ENCODE measurements around the gene RPL32.

The RPL32 gene

DNA sequence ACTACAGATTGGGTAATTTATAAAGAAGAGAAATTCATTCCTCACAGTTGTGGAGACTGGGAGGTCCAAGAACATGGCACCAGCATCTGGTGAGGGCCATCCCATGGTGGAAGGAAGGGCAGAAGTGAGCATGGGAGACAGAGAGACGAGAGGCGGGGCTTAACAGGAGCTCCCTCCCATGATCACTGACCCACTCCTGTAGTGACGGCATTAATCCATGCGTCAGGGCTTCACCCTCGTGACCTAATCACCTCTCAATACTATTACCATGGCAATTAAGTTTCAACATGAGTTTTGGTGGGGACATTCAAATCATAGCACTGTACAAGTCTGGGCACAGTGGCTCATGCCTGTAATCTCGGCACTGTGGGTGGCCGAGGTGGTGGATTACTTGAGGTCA lies 17.1 kb downstream of the RPL32 start:
- no peak overlapping the region for H3K4me3 ChIP-seq (ENCODE audit: low read depth, low read length)
- no peak for DNase-seq (ENCODE audit: low read depth)
- in situ Hi-C loops (cut with HindIII; ENCODE audit: low sequenced_read_pairs): no loop called here
- TF ChIP-seq CTCF (IDR thresholded peaks at IDR 0.05; ENCODE audit: low read depth, low read length, missing control alignments): no peak

DNA sequence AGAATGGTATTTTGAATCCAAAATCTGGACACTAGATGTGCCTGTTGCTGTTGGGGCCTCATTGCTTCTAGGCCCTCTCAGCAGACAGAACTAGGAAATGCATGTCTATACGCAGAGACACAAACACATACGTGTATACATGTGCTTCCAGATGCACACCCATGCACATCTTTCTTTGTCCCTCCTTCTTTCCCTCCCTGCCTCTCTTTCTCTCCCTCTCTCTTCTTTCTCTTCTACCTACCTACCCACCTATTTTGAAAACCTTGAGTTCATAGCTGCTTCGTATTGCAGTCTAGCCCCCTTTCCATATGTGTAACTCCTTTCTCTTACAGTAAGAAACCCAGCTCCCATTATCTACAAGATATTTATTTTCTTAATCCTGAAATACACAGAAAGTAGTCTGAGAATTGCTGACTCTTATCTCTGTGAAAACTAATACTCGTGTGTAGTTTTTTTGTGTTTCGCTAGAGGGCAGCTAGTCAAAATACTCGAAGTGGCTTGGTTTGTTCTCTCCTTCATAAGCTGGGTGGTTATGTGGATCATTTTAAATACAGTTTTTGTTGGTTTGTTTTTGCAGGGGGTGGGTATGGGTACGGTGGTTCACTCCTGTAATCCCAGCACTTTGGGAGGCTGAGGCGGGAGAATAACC lies 18.5 kb downstream of the RPL32 start:
- in situ Hi-C loops (cut with HindIII; ENCODE audit: low sequenced_read_pairs): no loop called here
- peak; percentile 25 for TF ChIP-seq CTCF (IDR thresholded peaks at IDR 0.05; ENCODE audit: low read depth, low read length, missing control alignments)
- no peak overlapping the region for H3K4me3 ChIP-seq (ENCODE audit: low read depth, low read length)
- no peak for DNase-seq (ENCODE audit: low read depth)

DNA sequence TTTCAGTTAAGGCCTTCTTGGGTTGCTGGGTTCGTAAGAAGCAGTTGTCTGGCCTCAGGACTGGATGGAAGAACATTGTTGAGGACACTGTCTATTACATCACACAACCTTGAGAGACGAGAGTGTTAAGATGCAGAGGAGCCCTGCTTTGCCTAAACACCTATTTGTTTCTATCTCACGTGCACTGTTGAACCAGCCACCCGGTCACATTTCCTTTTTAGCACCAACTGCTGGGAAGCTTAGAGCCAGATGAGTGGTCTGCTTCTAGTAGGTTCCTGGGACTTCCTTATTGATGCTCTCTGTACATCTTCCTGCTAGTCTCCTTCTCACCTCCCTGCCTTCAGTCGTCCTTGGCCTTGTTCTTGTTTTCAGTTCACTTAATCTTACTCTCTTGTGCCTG lies 22.6 kb downstream of the RPL32 start:
- H3K4me3 ChIP-seq (ENCODE audit: low read depth, low read length): no peak overlapping the region
- in situ Hi-C loops (cut with HindIII; ENCODE audit: low sequenced_read_pairs): no loop called here
- no peak for TF ChIP-seq CTCF (IDR thresholded peaks at IDR 0.05; ENCODE audit: low read depth, low read length, missing control alignments)
- DNase-seq (ENCODE audit: low read depth): no peak

- in situ Hi-C loops (cut with HindIII; ENCODE audit: low sequenced_read_pairs): no loop called here
- no peak for TF ChIP-seq CTCF (IDR thresholded peaks at IDR 0.05; ENCODE audit: low read depth, low read length, missing control alignments)
- DNase-seq (ENCODE audit: low read depth): no peak
- H3K4me3 ChIP-seq (ENCODE audit: low read depth, low read length): no peak overlapping the region
Observed at GRCh38 chr3:12818273-12818672, 23.1 kb downstream of the RPL32 start.

DNA sequence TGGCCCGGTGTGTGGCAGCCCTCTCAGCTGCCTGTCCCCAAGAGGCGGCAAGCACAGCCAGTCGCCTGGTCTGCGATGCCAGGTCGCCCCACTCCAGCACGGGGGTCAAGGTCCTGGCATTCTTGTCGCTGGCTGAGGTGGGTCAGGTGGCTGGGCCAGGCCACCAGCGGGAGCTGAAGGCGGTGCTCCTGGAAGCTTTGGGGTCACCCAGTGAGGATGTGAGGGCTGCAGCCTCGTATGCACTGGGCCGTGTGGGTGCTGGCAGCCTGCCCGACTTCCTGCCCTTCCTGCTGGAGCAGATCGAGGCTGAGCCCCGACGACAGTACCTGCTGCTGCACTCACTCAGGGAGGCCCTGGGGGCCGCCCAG lies 24.0 kb downstream of the RPL32 start:
- no peak for DNase-seq (ENCODE audit: low read depth)
- no peak for TF ChIP-seq CTCF (IDR thresholded peaks at IDR 0.05; ENCODE audit: low read depth, low read length, missing control alignments)
- H3K4me3 ChIP-seq (ENCODE audit: low read depth, low read length): no peak overlapping the region
- in situ Hi-C loops (cut with HindIII; ENCODE audit: low sequenced_read_pairs): no loop called here

- in situ Hi-C loops (cut with HindIII; ENCODE audit: low sequenced_read_pairs): no loop called here
- DNase-seq (ENCODE audit: low read depth): no peak
- H3K4me3 ChIP-seq (ENCODE audit: low read depth, low read length): no peak overlapping the region
- no peak for TF ChIP-seq CTCF (IDR thresholded peaks at IDR 0.05; ENCODE audit: low read depth, low read length, missing control alignments)
Observed at GRCh38 chr3:12816521-12817342, 24.6 kb downstream of the RPL32 start.
